HepG2 (cell line): Measurements from ENCODE around the gene ATP7B. TPM values are rescaled to one million over a fixed set of nuclear protein-coding genes. Genes with fewer than 3 reads are reported as not detected.

ENCODE experiments used
- ATAC-seq: fragments of 200-7000 bp; cut with Tn5 transposase; 3 replicates; pipeline ENCODE4 v1.9.1; 2020; ENCODE audit warnings: mild to moderate bottlenecking, moderate library complexity
- BruUV-seq: library from RNA; stranded (reverse); fragments of 400-500 nt; replicated peaks from 2 replicates; lab custom pipeline; 2021; lab: Mats Ljungman, UMichigan
- CTCF ChIA-PET: fragments of 300-600 bp; formaldehyde crosslinking; extraction: SDS; loops from one replicate; lab custom pipeline; 2021; ENCODE audit warnings: low total read pairs, inconsistent platforms, low intra/inter-chr PET ratio; lab: Yijun Ruan, JAX
- POLR2A ChIA-PET: fragments of 350-600 bp; sonication (Branson Sonifier 250); formaldehyde crosslinking; loops from one replicate; lab custom pipeline; 2020; ENCODE audit warnings: antibody characterized with exemption, inconsistent platforms; lab: Yijun Ruan, JAX
- DNase-seq: peaks from one replicate; pipeline ENCODE4 v3.0.0-alpha.2; 2015; ENCODE audit warnings: low spot score
- FAIRE-seq: peaks from 3 replicates; lab custom pipeline; 2011; peaks lifted over from hg19 to GRCh38; lab: Jason Lieb, UNC
- H2AFZ ChIP-seq: one replicate; pipeline ENCODE4 v1.6.1; 2011; ENCODE audit warnings: low read length, inconsistent platforms
- H3K27ac ChIP-seq: fragments of 300-600 bp; 3 replicates; pipeline ENCODE4 v1.8.0; 2011; ENCODE audit warnings: mixed run types, mild to moderate bottlenecking, mixed read lengths, low read length, inconsistent platforms; ENCODE audit not compliant: insufficient read depth; ENCODE audit errors: extremely low read length
- H3K27me3 ChIP-seq, 2 experiments: fragments of 200-600 bp in 1 of 2; 2 replicates in 1 of 2; 3 replicates in 1 of 2; pipeline versions ENCODE4 v1.6.0 to v1.8.0; 2011; ENCODE audit warnings: low read length in 2 of 2, mild to moderate bottlenecking in 2 of 2, moderate library complexity in 2 of 2, inconsistent platforms in 1 of 2; ENCODE audit not compliant: insufficient read depth in 2 of 2, control insufficient read depth in 1 of 2
- H3K36me3 ChIP-seq, 2 experiments: fragments of 200-600 bp in 1 of 2; replicated peaks in 1 of 2; 2 replicates in 1 of 2; 3 replicates in 1 of 2; pipeline versions ENCODE4 v1.5.1 to v1.8.0; 2011; ENCODE audit warnings: low read length in 2 of 2, inconsistent platforms in 1 of 2; ENCODE audit not compliant: insufficient read depth in 2 of 2, control insufficient read depth in 1 of 2
- H3K4me1 ChIP-seq: 2 replicates; pipeline ENCODE4 v1.5.1; 2012; ENCODE audit warnings: low read length, inconsistent platforms; ENCODE audit not compliant: insufficient read depth
- H3K4me2 ChIP-seq: 2 replicates; pipeline ENCODE4 v1.6.0; 2011; ENCODE audit warnings: low read depth, low read length, inconsistent platforms
- H3K4me3 ChIP-seq, 3 experiments: fragments of 200-600 bp in 1 of 3; sonication (generic), shearing (Covaris generic) in 1 of 3; replicated peaks in 1 of 3; 2 replicates each; pipeline ENCODE4 v1.5.1; 2011 to 2016; ENCODE audit warnings: low read length in 3 of 3, inconsistent platforms in 2 of 3, low read depth in 2 of 3, mild to moderate bottlenecking in 2 of 3, control low read depth in 1 of 3, mixed read lengths in 1 of 3; ENCODE audit not compliant: insufficient read depth in 1 of 3
- H3K79me2 ChIP-seq: one replicate; pipeline ENCODE4 v1.6.1; 2011; ENCODE audit warnings: low read length, inconsistent platforms; ENCODE audit not compliant: insufficient read depth
- H3K9ac ChIP-seq: 2 replicates; pipeline ENCODE4 v1.6.0; 2011; ENCODE audit warnings: mild to moderate bottlenecking, low read depth, low read length, inconsistent platforms; ENCODE audit not compliant: insufficient read depth
- H3K9me3 ChIP-seq: 2 replicates; pipeline ENCODE4 v1.5.1; 2012; ENCODE audit warnings: mild to moderate bottlenecking, low read length
- H4K20me1 ChIP-seq: 2 replicates; pipeline ENCODE4 v1.6.0; 2011; ENCODE audit warnings: inconsistent platforms, mild to moderate bottlenecking, low read length, moderate library complexity; ENCODE audit not compliant: insufficient read depth
- CBX1 ChIP-seq: IDR thresholded peaks from one replicate; pipeline ENCODE4 v1.6.1; 2016; ENCODE audit warnings: antibody characterized with exemption, low read depth
- CEBPZ ChIP-seq: IDR thresholded peaks from 2 replicates; pipeline ENCODE4 v1.6.1; 2012; ENCODE audit warnings: low read length, improper control_type of control experiment
- ELF3 ChIP-seq: IDR thresholded peaks from 2 replicates; pipeline ENCODE4 v1.6.1; 2016; ENCODE audit warnings: missing genetic modification reagents, missing compliant biosample characterization
- ELK4 ChIP-seq: sonication (generic); formaldehyde crosslinking; IDR thresholded peaks from 2 replicates; pipeline ENCODE4 v1.9.0; 2021; ENCODE audit warnings: missing genetic modification reagents, borderline replicate concordance
- GPBP1L1 ChIP-seq: sonication (generic); formaldehyde crosslinking; IDR thresholded peaks from 2 replicates; pipeline ENCODE4 v1.5.0; 2020; ENCODE audit warnings: mild to moderate bottlenecking, missing genetic modification reagents
- KDM5A ChIP-seq: fragments of 200-600 bp; sonication (generic); IDR thresholded peaks from 2 replicates; pipeline ENCODE4 v1.7.0; 2018; ENCODE audit warnings: antibody characterized with exemption, mild to moderate bottlenecking, low read length, borderline replicate concordance
- NR1H2 ChIP-seq: sonication (generic); formaldehyde crosslinking; IDR thresholded peaks from 2 replicates; pipeline ENCODE4 v1.8.1; 2022; ENCODE audit warnings: low read depth, missing genetic modification reagents, borderline replicate concordance
- NR2F2 ChIP-seq: IDR thresholded peaks from 2 replicates; pipeline ENCODE4 v1.6.1; 2012; ENCODE audit warnings: low read depth, inconsistent platforms, borderline replicate concordance
- PAF1 ChIP-seq: IDR thresholded peaks from 2 replicates; pipeline ENCODE4 v1.6.1; 2016; ENCODE audit warnings: missing genetic modification reagents, missing compliant biosample characterization
- RBM22 ChIP-seq: fragments of 200-400 bp; formaldehyde crosslinking; optimal IDR thresholded peaks from 2 replicates; pipeline ENCODE3; 2017; ENCODE audit warnings: mild to moderate bottlenecking, low read length, moderate library complexity
- ZNF234 ChIP-seq: sonication (generic); formaldehyde crosslinking; conservative IDR thresholded peaks from 2 replicates; pipeline ENCODE4 v1.5.1; 2020; ENCODE audit warnings: mild to moderate bottlenecking, missing genetic modification reagents
- ZNF776 ChIP-seq: sonication (generic); formaldehyde crosslinking; IDR thresholded peaks from 2 replicates; pipeline ENCODE4 v1.4.0; 2020; ENCODE audit warnings: mild to moderate bottlenecking, missing genetic modification reagents
- WGBS: methylation state at CpG from one replicate; pipeline ENCODE4 v1.1.6; 2017; ENCODE audit warnings: low lambda C conversion rate; 5-methylcytosine and 5-hydroxymethylcytosine counted together
- in situ Hi-C: cut with HindIII; loops from 2 replicates; pipeline ENCODE4 v1.10.0; 2017; ENCODE audit warnings: low pct_unique_long_range_greater_than_20kb; ENCODE audit not compliant: extremely low pct_ligation_motif_present
- intact Hi-C: fragments of 100-400 bp; cut with micrococcal nuclease; formaldehyde crosslinking; loops from one replicate; pipeline ENCODE4 v1.10.0; 2022; ENCODE audit not compliant: unreplicated experiment
- polyA plus RNA-seq, 8 experiments: library from polyadenylated mRNA; depleted of rRNA in 3 of 8; stranded (reverse) in 7 of 8; unstranded in 1 of 8; fragments of >200 nt; fragmentation: Illumina TruSeq in 4 of 8; extraction: Trizol in 4 of 8; gene quantifications; 2 replicates each; pipeline versions ENCODE4 v1.2.1 to v1.2.3, GENCODE V29; 2011 to 2016; ENCODE audit warnings: low read depth in 4 of 8, missing spikeins in 1 of 8, mixed read lengths in 1 of 8; ENCODE audit not compliant: insufficient read depth in 1 of 8
- total RNA-seq, 5 experiments: library from RNA; depleted of rRNA; stranded (reverse); fragments of >200 nt; fragmentation: Illumina TruSeq; extraction: Trizol; gene quantifications; 2 replicates each; pipeline ENCODE4 v1.2.3, GENCODE V29; 2016; ENCODE audit warnings: low read depth in 1 of 5

Gene ATP7B
- total and polyA plus RNA-seq, 2 of the 13 experiments (the other 11 are each of a cell fraction or from before 2014, with no cell fraction given) = 31.8 to 57.4 TPM

- Histone ChIP-seq H3K79me2 (no peaks in the 10 kb centered on the region), H4K20me1 (no peaks in the 10 kb centered on the region), H2AFZ (no peak overlapping the region), H3K4me2 (no peak overlapping the region), H3K36me3 (peaks cover 38 to 88% of the 10 kb centered on the region in 2 experiments), H3K9ac (no peak overlapping the region), H3K27me3 (no peaks in the 10 kb centered on the region), H3K4me3 (no peak overlapping the region), H3K9me3 (no peaks in the 10 kb centered on the region), H3K4me1 (peaks cover 10% of the 10 kb centered on the region), H3K27ac (no peak overlapping the region)
- in situ Hi-C loops = no loop called here
- FAIRE-seq (no peak), ATAC-seq (no peak; the same call in 2 of the 3 replicates), DNase-seq (no peak)
- ChIA-PET POLR2A (no interaction called here), CTCF (no interaction called here)
- BruUV-seq = no TSS peak
- TF ChIP-seq RBM22 (peak; percentile 59), ZNF776 (CRISPR knock-in tag) (no peak)
- 94% methylated on average over 9 of the region's 9 CpGs for WGBS
- intact Hi-C loops = loop anchor here (5.0 kb wide), 1 partner anchor 170 kb away; the partner anchor contains the start of gene NEK5
These were observed 53.7 kb downstream of the ATP7B start for GRCh38 chr13:51957377-51958216.

GRCh38 chr13:51956717-51957116 is 54.5 kb downstream of the ATP7B start:
- no peak for DNase-seq
- no peak for FAIRE-seq
- H4K20me1 ChIP-seq = no peaks in the 10 kb centered on the region
- H3K4me1 ChIP-seq = peaks cover 10% of the 10 kb centered on the region
- ChIA-PET CTCF (no interaction called here), POLR2A (no interaction called here)
- H3K36me3 ChIP-seq = peaks cover 40 to 88% of the 10 kb centered on the region in 2 experiments
- H3K79me2 ChIP-seq = no peaks in the 10 kb centered on the region
- H3K27ac ChIP-seq = no peak overlapping the region
- H2AFZ ChIP-seq = no peak overlapping the region
- no peak overlapping the region for H3K9ac ChIP-seq
- ATAC-seq = no peak
- no TSS peak for BruUV-seq
- H3K27me3 ChIP-seq = no peaks in the 10 kb centered on the region
- H3K4me2 ChIP-seq = no peak overlapping the region
- intact Hi-C loops = loop anchor here (5.0 kb wide), 1 partner anchor 171 kb away; the partner anchor contains the start of gene NEK5
- H3K4me3 ChIP-seq = no peak overlapping the region
- in situ Hi-C loops = no loop called here
- no peaks in the 10 kb centered on the region for H3K9me3 ChIP-seq
- TF ChIP-seq ZNF234 (CRISPR knock-in tag) (no peak), PAF1 (CRISPR knock-in tag) (no peak), CEBPZ (no peak), ELF3 (no peak), NR2F2 (no peak), NR1H2 (CRISPR knock-in tag) (no peak), ELK4 (CRISPR knock-in tag) (no peak), GPBP1L1 (CRISPR knock-in tag) (no peak), KDM5A (no peak), CBX1 (no peak)
